Measurements from ENCODE around the gene SFXN5.

SFXN5 gene

DNA sequence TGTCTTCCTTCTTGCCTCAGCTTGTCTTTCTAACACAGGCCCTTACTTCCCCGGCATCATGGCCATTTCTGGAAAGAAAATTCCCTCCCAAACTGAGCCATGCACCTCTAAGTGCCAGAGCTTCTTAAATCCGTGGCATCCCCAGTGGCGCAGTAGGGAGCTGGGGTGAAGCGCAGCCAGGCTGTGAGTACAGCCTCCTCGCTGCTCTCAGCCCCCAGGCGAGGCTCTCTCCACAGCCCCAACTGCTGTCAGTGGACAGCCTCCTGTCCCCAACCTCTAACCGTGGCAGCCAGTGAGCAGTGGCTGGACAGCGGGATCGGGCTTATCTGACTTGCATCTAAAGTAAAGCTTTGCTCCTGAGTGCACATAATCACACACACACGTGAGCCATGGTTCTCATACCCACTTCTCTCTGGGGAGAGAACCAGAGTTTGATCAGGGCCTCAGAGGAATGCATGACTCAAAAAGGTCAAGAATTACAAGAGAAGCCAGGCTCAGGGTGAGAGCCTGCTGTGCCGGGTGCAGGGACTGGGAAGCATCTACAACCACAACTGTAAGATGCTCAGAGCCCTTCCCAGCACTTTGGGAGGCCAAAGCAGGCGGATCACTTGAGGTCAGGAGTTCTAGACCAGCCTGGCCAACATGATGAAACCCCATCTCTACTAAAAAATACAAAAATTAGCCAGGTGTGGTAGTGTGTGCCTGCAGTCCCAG, 50.7 kb downstream of the SFXN5 start:
- no peak for DNase-seq (ENCODE audit: low read depth)

DNA sequence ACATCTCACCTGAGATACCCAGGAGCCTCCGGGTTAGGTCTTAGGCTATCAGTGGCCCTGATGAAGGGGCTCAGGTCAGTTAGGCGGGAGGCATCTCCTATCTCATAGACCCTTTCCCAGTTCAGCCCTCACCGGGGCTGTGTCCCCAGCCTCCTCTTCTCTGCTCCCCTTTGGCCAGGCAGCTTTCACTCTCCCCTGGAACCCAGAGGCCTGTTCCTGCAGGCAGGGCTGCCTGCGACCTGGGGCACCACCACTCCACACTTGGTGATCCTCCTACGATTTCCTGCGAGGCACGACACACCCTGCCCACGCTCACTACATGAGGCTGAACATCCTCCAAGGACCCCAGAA, 51.2 kb downstream of the SFXN5 start:
- DNase-seq (ENCODE audit: low read depth): no peak

DNA sequence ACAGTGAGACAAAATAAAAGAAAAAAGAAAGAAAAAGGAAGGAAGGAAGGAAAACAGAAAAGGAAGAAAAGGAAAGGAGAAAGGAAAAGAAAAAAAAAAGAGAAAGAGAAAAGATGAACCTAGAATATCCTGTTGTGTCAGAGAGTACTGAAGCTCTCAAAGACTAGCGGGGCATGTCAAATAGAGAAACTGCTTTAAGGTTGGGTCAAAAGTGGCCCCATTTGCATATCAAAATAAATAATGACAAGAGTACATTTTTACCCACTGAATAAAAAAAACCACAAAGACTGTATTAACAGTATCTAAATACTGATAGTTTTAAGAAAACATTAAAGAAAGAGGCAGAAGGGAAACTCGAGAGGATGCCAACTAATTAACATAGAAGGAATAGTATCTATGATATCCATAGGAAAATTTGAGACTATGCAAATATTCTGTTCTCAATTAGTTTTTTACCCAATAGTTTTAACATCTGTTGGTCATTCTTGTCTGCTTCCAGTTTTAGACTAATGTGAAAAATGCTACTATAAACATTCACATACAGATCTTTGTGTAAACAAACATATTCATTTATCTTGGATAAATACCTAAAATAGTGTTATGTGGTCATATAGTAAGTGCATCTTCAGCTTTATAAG, 53.2 kb downstream of the SFXN5 start:
- no peak for DNase-seq (ENCODE audit: low read depth)

DNA sequence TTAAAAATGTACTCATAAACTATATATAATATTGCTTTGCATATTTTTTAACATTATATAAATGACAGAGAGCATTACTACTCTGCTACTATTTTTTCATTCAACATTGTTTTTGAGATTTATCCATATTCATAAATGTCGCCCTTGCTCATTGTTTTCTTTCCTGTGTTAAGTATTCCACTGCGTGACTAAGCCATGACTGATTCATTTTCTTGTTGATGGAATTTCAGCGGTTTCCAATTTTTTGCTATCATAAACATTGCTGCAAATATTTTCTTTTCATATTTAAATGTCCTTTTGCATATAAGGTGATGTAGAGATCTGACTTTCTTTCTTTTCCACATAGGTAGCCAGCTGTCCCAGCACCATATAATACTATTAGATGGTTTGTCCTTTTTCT, 57.6 kb downstream of the SFXN5 start:
- DNase-seq (ENCODE audit: low read depth): no peak

DNA sequence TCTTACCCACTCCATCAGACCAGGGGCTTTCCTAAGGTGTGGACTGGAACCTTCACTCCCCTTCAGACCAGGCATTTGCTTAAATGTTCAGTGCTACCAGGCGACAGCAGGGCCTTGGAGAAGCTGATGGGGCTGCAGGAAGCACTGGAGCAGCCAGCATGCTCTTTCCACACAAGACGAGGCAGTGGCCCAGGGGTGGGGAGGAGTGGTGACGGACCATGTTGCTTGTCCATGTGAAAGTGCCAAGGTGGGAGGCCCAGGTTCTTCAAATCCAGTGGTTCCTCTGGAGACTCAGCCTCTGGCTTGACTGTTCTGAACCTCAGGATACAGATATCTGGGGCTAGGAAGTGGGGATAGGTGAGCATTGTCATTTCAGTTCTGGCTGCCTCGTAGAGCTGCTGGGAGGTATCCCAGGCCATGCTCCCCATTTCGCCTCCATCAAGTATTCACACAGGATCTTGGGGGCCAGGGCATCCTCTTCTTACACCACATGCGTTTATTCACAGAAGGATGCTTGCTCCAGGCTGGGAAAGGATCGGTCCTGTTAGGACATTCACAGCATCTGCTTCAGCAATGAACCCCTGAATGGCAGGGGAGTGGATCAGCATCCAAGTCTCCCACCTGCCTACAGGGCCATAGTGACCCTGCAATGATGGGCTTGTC, 62.2 kb downstream of the SFXN5 start:
- no peak for DNase-seq (ENCODE audit: low read depth)

DNA sequence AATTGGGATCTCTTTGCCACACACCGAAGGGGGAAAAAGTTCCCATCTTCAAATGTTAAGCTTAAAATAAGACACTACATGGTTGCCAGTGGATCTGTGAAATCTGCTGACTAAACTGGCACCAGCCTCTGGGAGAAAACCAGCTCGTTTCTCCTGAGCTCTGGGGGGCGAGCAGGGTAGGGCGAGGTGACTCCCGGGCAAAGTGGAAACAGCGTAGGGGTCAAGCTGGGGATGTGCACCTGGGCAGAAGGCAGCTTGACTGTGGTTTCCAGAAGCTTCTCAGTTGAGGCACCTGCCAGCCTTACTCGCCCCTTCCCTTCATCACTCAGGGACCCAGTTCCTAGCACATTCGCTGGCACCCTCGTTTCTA, 62.8 kb downstream of the SFXN5 start:
- no peak for DNase-seq (ENCODE audit: low read depth)

DNA sequence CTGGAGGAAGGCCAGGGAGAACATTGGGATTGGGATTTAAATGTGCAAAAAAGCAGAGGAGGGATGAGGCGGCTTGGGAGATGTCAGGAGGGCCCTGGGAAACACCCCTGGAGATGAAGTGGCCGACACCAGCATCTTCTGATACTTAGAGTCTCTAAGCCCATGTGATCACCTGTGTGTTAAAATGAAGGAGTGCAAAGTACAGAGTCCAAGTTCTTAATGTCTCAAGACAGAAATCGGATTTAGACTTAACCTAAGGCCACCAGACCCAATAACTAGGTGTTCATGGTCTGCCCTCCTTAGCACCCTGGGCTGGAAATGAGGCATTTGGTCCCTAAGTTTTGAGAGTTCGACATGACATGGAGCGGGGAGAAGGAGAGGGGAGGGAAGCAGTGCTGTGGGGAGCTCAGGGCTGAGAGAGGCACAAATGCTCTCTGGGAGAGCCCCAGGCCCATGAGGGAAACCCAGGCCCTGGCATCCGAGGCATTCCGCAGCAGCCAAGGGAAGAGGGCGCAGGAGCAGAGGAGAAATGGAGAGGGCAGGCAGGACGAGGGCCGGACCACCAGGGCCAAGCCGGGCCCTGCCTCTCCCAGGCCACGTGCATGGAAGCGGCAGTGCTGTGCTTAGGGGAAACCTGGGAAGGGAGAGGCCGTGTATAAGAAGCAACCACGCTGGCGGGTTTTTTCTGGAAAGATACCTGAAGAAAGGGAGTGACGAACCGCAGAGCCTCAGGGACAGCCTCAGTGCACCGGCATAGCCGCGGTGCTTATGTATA, 63.3 kb downstream of the SFXN5 start:
- no peak for DNase-seq (ENCODE audit: low read depth)

DNA sequence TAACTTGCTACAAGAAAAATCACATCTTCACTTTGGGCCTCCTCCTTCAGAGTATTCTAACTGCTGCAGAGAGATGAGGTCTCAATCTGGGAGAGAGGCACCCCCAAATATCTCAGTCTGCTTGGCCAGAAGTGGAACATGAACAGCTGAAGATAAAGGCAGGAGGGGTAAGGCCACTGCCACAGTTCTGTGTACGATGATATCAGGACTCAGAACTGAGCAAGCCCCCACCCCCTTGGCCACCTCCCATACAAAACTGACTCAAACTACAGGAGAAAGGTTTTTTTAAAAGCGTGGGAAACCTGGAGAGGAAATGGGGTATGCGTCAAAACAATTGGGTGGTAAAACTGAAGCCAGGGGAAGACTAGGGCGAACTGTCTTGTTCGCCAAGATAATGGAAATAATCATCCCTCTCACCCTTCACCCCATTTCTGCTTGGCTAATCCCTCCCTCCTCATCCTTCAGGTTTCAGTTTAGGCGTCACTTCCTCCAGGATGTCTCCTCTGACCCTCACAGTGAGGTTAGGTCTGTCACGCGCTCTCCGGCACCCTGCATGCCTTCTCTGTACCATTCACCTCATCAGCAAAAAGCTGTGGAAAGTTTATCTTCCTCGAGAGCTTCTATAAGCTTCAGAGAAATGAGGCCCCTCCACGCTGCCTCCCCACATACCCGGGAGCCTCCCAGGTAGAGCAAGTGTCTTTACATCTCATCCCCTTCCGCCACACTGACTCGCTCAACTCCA, 64.4 kb downstream of the SFXN5 start:
- DNase-seq (ENCODE audit: low read depth): no peak

DNA sequence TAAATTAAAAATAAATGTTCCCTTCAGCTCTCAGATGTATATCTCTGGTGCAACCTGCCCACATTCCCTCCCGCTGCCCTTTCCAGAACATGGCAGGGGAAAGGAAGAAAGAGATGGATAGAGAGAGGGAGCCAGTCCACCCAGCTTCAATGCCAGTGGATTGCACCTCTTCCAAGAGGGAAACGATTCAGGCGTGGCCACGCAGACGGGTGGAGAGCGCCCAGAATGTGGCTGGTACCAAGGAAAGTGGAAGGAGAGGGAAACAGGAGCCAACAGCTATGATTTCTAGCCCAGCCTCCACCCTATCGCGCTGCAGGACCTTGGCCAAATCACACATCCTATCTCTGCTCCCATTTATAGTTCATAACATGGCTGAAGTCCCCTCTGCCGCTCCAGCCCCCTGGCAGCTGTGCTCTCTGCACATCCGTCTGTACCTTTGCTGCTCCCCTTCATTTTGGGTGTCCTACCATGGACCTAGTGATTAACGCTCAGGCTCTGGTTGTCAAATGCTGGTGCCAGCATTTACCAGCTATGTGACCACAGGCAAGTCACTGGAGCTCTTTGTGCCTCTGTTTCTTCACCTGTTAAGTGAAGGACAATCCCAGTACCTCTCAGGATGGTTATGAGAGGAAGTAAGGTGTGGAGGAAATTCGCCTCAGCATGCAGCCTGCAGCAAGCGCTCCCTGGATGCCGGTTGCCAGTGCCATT, 66.5 kb downstream of the SFXN5 start:
- no peak for DNase-seq (ENCODE audit: low read depth)

DNA sequence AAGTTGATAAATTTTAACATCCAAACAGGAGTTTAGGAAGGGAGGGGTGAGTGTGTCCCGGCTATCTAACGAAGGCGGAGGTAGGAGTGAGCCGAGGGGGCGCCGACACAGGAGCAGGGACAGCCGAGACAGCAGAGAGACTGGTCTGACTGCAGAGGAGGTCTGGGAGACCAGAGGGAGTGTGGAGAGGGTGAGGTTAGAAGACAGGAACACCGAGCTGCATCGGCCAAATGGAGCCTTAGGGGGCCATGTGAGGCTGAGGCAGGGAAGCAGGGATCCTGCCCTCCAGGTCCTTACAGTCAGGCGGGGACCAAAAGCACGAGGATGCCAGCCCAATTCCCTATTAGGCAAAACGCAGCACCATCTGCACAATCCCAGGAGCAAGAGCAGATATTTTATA, 67.0 kb downstream of the SFXN5 start:
- DNase-seq (ENCODE audit: low read depth): no peak

DNA sequence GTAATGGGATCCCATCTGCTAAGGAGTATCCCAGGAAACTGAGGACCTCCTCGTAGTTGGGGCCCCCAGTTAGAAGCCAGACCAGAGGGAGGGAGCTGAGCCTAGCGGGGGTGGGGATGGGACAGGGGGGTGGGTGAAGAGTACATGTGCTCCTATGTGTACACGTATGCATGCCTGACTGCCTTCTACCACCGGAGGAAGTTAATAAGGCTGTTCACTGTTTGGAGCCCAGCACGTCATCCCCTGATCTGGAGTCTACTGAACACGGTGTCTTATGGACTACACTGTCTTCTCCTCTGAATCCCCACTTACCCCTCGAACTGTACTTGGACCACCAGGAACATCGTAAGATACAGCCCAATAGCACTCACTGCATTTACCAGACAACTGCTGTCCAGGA, 68.5 kb downstream of the SFXN5 start:
- DNase-seq (ENCODE audit: low read depth): no peak

DNA sequence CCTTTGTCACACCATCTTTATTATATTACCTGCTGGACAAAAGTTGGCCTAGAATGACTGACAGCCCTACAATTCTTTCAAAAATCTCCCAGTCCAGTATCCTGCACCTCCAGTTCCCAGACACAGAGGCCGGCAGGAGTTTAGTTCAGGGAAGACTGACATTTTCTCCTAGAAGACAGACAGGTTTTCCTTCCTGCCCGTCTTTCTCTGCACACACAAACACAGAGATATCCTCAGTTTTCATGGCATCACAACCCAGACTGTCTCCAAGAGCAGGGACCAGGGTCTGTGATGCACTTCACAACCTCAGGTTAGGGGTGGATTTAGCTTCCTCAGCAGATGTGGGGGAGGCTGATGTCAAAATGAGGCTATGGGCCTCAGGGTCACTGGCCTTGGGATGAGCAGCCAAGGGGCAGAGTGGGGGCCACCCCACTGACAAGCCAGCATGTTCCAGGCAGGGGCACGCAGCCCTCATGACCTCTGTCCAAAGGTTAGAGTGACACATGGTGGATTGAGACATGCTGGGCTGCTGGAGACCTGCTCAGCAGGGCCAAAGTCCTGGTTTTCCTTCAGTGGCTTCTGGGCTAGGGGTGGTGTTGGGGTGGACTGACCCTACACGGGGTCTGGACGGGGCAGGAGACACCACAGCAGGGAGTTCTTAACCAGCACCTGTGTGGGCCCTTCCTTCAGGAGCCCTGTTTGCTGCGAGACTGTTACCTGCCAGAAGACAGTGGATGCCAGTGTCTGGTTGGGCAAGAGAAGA, 70.5 kb downstream of the SFXN5 start:
- no peak for DNase-seq (ENCODE audit: low read depth)

DNA sequence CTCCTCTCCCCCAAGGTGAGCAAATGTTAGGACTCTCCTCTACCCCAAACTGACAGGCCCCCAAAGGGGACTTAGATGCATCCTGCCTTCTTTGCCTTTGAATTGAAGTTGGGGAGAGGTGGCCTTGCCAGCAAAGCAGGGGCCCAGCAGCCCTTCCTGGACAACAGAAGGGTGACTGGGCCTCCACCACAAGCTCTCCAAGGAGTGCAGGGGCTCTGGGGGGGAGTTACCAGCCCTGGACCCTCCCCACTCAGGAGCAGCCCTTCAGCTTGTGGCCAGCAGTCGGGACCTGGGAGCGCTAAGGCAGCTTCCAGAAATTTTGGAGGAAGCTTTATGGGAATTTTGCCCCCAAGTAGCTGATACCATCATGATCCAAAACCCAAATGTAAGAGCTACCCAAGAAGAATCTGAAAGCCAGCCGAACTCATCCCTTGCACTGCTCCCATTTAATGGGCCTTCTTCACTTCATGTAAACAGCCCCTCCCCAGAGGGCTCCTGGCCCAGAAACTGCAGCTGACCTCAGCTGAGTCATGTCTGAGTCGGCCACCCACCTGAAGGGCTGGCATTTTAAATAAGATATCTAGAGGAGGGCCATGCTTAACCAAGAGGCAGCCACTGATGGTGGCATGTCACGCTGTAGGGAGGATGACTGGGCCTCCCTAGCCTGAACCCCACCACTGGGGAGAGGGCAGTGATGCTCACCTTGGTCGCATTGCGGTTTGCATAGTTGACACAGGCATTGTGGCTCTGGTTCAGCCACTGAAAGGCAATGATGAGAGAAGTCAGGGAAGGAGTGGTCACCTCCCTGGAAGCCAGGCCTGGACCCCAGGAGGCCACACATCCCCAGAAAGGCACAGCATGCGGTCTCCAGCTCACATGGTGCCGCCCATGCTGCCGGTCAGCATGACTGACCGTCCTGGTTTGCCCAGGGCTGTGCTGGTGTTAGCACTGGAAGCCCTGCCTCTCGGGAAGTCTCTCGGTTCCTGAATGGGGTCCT, 71.5 kb downstream of the SFXN5 start:
- no peak for DNase-seq (ENCODE audit: low read depth)

DNA sequence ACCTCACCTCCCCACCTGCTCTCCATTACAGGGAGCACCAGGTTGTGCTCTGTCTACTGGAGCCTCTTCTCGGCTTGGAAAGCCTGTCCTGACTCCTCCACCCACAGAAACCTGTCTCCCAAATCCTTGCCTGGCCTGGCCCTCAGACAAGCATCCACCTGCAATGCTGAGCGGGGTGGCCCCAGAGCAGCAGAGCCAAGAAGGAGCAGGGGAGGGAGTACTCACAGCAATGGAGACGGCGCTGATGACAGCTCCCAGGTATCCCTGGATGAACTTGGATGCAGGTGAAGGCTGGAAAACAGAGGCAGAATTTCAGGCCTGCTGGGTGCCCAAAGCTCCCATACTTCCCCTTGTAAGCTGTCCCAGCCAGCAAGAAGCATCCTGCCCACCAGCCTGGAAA, 72.8 kb downstream of the SFXN5 start:
- DNase-seq (ENCODE audit: low read depth): no peak

DNA sequence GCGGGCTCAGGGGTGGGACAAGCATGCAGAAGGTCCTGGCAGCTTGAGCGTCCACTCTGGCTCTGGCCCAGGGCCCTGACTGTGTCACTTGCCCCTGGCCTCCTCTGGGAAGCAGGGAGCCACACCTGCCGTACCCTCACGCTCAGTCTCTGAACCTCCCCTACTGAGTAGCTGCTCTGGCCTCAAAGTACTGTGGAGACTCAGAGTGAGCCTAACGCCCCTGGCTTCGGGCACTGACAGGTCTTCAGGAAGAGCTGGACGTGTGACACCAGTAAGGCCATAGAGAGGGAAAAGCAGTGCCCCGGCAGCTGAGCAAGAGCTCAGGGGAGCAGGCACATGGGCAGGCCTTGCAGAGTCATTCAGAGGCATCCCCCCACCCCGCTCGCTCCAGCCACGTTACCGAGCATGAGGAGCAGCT, 73.3 kb downstream of the SFXN5 start:
- DNase-seq (ENCODE audit: low read depth): no peak

DNA sequence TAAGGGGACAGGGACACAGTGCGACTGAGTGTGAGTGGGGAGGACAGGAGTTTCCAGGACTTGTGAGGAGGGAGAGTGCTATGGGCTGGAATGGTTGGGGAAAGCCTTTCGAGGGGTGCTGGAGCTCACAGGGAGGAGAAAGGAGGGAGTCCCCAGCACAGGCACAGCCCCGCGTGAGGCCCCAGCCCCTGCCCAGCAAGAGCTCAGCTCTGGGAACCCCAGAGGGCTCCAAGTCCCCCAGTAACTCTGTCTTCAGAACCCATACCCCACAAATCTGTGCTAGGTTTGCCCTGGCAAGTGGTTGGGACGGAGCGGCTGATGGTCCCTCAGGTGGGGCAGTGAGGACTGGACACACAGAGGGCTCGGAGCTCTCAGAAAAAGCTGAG, 75.4 kb downstream of the SFXN5 start:
- DNase-seq (ENCODE audit: low read depth): no peak

DNA sequence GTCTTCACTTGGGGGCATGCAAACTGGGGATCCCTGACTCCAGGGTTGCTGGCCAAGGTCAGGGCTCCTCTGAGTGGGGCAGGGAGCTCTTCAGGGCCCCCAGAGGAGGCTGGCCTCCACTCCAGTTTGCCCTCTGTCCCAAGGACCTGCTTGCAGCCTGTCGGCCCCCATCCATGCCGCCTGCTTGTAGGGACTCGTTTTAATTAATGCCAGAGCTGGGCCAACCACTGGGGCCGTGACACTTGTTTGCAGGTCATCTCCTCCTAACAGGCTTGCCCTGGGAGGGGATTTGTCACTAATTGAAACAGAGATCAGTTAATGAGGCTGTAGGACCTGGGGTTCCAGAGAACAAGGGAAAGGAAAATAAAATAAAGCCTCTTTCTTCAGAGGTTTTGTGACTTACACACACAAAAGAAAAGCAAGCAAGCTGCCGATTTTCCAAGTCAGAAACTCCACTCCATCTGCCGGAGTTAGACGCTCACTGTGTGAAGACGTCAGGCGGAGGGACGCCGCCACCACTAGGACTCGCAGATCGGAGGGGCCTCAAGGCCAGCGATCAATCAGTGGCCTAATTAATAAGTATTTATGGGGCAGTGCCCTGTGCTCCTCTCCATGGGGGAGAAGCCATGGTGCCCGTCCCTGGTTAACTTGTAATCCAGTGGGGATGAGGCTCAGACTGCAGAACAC, 75.9 kb downstream of the SFXN5 start:
- DNase-seq (ENCODE audit: low read depth): no peak

DNA sequence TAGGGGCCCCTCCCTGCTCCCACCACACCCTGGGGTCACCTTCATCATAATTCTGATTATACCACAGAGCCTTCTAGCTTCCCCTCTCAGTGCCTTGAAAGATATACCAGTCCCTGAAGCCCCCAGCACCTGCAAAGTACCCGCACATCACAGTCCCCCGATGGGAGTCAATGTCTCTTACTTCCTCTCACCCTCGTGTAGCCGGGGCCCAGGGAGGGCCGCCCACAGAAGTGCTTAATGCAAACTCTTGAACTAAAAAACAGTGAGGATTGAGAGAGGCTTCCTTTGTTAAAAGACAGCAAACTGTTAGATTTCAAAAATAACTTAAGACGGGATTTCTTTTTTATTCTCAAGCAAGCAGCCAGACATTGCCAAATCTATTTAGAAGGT, 76.5 kb downstream of the SFXN5 start:
- DNase-seq (ENCODE audit: low read depth): no peak

All from stimulated activated CD8-positive, alpha-beta memory T cell treated with anti-CD3 and anti-CD28 coated beads, Interleukin-12 subunit alpha, Interleukin-12 subunit beta, amount 100 ng/mL, for 4 hours (primary cell).